GM19238 (cell line): Measurements from ENCODE around the gene KIAA1614.

Experiments used
- DNase-seq: peaks from one replicate; pipeline ENCODE4 v3.0.0; 2011; ENCODE audit warnings: low spot score; ENCODE audit not compliant: insufficient read length

Gene KIAA1614

GRCh38 chr1:180925471-180926051, 12.9 kb downstream of the KIAA1614 start:
- no peak for DNase-seq

DNA sequence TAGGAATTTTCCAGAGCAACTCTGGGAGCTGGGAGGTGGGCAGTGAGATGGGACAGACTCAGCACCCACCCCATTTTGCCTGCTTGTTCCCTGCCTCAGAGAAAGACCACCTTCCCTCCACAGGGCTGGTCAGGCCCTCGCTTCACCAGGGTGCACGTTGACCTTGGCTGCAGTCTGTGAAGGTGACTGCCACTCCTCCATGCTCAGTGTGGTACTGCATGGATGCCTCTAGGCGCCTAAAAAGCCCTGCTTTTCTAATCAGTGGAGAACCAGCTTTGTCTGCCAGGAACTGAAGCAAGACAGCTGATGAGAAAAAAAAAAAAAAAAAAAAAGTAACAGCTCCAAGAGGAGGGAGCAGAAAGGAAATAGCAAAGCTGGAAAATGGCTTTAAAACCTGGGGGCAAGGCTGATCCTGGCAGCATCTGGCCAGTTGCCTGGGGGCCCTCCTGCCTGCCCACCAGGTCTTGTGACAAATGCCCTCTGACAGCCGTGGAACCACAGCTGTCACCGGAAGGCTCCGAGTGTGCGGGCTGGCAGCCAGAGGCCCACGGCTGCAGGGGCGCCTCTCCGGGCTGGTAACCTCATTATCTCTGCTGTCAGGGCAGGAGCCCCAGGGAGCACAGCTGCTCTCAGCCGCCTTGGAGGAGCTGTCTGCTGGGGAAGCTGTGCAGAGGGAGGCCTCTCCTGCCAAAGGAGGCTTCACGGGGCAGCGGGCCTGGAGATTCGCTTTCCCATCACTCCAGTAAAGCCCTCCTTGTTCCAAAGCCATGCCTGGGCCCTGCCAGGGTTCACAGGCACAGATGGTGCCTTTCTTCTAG, 13.7 kb downstream of the KIAA1614 start:
- peak; percentile 51 for DNase-seq

GRCh38 chr1:180927348-180927747, 14.7 kb downstream of the KIAA1614 start:
- DNase-seq: no peak

DNA sequence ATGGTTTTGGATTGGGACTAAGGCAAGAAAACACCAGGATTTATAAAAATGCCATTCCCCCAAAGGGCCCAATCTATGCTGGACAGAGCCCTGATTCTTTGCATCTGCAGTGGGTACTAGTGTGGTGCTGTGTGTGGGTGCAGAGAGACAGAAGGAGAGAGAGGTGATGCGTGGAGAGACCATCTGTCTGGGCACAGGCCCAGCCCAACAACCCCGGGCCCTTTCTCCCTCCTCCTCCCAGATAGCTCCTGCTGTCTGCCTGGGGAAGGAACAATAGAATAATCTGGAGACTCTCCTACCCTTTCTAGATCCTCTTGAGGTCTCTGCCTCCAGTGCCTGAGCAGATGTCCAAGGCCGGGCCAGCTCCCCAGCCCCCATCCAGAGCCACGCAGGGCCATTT, 15.1 kb downstream of the KIAA1614 start:
- DNase-seq: no peak

DNA sequence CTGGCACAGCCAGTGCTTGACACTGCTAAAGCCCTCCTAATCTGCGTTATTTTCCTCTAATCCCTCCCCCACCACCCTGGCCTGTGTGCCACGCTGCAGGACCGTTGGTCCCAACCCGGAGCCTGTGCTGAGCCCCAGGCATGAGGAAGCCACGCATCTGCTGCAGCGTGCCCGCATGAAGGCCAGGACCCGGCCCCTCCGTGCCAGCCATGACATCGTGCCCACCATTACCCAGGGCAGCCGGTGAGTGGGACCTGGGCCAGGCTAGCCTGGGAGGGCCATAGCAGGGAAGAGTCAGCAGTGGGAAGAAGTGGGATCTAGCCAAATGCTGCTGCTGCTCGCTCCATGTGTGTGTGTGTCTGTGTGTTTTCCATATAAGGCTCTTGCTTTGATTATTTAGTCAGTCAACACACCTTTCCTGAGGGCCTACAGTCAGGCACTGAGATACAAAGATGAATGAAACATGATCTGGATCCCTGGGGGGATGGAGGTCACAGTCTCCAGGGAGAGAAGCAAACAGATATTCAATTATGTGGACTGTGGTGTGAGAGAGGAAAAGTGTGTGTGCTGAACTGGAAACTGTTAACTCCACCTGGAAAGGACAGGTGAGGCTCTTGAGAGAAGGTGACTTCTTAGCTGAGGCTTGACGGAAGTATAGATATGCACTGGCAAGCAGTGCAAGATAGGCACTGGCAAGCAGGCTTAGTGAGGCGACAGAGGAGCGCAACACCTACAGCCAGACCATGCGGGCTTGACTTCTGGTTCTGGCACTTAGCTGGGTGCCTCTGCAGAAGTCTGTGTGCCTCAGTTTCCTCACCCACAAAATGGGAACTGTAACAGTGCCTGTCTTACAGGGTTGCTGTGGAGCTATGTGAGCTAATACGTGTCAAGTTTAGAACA, 15.9 kb downstream of the KIAA1614 start:
- no peak for DNase-seq

DNA sequence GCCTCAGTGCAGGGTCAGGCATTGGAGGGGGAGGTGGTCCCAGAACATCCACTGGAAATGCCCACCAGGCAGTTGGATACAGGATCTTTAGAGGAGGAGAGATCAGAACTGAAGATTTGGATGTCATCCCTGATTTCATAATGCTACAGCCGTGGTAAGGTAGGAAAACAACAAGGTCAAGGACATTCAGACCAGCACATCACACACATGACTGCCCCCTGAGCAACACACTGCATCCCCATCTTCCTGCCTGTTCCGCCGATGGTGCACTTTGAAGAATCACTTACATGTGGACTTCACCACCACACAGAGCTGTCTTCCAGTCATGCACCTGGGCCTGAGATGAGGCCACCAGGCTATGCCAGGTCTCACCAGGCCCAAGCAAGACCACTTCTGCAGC, 16.7 kb downstream of the KIAA1614 start:
- no peak for DNase-seq

DNA sequence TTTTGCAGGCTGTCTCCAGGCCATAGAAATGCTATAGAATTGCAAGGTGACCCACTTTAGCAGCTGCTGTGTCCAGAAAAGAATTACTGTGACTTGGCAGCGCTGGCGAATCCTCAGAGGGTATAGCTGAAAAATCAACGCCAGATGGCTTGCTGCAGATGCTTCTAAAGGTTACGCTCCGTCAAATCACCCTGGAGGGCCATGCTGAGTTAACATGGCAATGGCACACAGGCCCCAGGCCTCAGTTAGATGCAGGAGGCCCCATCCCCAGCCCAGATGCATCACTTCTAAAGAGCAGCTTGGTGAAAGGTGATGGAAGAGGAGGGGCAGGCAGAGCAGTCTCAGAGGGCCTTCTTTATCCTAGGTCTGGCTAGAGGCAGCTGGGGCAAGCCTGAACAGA, 18.0 kb downstream of the KIAA1614 start:
- DNase-seq: no peak

GRCh38 chr1:180931529-180931928, 18.8 kb downstream of the KIAA1614 start:
- DNase-seq: no peak

GRCh38 chr1:180932378-180932777, 19.7 kb downstream of the KIAA1614 start:
- DNase-seq: no peak

DNA sequence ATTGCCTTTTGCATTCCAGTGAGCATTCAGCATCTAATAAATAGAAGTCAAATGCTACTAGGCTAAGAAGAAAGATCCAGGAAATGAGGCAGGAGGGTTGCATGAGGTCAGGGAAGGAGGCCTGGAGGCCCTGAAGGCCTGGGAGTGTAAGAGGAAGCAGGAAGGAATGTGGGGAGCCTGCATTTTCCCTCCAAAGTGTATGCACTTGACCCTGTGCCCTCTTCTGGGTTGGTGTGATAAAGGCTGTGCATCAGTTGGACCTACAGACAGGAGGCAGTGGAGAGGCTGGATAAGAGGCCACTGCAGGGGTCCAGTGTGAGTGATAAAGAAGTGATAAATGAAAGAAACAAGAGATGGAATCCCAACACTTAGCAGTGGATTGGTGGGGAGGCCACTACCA, 20.4 kb downstream of the KIAA1614 start:
- DNase-seq: no peak

DNA sequence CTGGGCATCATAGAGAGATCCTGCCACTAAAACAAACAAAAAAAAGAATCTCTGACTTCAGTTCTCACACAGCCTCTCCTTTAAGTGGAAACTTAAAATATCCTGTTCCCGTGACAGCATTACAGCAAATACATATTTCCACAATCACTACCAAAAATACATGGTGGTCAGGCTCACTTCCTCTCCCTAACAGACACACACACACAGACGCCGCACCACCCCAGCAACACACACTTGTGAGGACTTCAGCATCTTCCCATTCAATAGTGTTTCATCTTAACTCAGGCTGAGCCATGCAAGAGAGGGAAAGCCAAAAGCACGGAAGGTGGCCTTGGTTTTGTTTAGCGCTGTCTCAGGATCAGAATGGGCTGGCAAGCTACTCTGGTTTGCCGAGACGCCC, 21.9 kb downstream of the KIAA1614 start:
- DNase-seq: no peak

- DNase-seq: peak; percentile 56
Measured at GRCh38 chr1:180935326-180936109, 22.8 kb downstream of the KIAA1614 start.

DNA sequence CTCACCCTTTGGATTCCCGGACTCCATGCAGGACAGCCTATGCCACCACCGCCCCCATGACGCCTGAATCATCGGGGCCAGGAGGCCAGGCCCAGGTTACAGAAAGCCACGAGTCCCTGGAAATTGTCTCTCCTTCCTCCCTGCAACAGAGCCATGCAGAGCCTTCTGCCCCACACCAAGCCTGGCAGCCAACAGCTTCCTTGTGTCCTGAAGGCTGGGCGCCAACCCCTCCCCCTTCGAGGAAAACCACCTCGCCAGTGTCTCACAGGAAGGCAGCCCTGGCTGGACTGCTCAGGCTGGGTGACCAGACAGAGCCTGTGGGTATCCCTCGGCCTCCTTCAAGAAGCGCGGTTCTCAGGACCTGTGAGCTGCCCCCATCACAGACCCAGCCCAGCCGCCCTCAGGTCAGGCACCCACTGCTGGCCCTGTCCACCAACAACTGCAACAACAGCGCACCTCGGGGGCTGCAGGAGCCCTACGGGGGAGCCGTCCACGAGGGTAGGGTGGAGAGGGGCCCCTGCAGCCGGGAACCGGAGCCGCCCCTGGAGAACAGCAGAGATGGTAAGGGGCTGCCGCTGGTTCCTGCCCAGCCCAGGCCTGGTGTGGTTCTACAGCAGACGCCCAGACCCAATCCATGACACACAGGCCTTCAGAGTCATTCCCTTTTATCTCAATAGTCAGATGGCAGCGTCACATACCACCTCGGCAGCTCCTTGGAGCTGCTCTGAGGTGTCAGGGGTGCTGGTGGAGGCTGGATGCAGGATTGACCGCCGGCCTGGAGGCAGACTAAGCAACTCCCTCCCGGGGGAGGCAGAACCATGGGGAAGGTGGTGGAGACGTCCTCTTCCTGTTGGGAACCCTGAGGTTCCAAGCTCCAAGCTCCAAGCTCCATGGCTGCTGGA, 23.7 kb downstream of the KIAA1614 start:
- DNase-seq: no peak

GRCh38 chr1:180937012-180937372, 24.3 kb downstream of the KIAA1614 start:
- DNase-seq: no peak

GRCh38 chr1:180937624-180938225, 25.0 kb downstream of the KIAA1614 start:
- no peak for DNase-seq

GRCh38 chr1:180939073-180939710, 26.5 kb downstream of the KIAA1614 start:
- DNase-seq: no peak

GRCh38 chr1:180939711-180940103, 27.0 kb downstream of the KIAA1614 start:
- no peak for DNase-seq

DNA sequence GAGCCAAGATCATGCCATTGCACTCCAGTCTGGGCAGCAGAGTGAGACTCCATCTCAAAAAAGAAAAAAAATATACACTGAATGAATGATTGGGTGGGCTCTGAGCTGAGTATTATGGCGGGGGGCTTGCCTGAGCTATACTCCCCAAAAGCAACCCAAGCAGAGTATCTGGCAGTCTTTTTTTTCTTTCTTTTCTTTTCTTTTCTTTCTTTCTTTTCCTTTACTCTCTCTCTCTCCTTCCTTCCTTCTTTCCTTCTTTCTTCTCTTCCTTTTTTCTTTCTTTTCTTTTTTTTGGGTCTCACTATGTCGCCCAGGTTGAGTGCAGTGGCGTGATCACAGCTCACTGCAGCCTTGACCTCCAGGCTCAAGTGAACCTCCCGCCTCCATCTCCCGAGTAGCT, 27.7 kb downstream of the KIAA1614 start:
- DNase-seq: no peak

DNA sequence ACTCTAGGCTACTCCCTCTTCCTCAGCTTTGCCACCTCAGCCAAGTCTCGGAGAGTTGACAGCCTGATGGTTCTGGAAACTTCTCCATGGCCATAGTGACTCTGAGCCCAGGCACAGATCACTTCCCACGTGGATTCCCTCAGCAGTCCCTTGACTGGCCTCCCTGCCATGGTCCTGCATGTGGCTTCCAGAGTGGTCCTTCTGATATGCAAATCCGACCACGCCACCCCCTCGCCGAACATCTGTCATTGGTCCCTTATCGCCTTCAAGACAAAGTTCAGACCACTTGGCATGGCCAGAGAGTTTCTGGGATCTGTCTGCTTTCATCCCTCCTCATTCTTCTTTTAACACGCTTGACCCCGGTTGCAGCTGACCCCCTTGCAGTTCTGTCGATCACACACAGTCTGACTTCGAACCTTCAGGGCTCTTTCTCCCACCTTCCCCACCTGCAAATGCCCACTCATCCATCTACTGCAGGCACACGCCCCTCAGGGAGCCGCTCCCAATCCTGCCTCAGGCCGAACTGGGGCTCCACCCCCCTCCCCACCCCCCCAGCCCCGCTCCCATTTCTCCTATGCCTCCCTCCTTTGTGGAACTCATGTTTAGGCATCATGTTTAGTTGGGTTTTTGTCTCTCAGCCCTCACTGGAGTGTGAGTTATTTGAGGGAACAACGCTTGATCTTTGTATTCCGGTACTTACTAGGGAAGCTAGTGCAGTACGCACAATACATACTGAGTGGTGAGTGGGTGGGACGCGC, 29.0 kb downstream of the KIAA1614 start:
- no peak for DNase-seq
